ENCODE measurements around the gene CCBE1.

CCBE1 gene

DNA sequence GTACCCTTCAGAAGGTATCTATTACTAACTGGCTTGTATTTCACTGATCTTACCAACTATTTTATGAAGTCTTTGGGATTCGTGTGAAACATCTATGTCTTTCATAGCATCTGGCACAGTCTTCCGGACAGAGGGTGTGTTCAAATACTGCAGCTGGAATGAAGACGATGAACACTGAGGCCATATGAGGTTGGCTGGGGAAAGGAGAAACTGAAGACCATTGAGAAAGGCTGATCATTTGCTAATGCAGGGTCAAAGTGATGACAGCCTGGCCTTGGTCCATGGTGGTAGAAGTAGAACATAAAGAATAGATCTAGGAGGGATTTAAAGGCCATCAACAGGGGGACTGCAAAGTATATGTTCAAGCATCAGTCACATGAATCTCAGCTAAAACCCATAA is 132.7 kb downstream of the CCBE1 start:
- DNase-seq: no peak

DNA sequence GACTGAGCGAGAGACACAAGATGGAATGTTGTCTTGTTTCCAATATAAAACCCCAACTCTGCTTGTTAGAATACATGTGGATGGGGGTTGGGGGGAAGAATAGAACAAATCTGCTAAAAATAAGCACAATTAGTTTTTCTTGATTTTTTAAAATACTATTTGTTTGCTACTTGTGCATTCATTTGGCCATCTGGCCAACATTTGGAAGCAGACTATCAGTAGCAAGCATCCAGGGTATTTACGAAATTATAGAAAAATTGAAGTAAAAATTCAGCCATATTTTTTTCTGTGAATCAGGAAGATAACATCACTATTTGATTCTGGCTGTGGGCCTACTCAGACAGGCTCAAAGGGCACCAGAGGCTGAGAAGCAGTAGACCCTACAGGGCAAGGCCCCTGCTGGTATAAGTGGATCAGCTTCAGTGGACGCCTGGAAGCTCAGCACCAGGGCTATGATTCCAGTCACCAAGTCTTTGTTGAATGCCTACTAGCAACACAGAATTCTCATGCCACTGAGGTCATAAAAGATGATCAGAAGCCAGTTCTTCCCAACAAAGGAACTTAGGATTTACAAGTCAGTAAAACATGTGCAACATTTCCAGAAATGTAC is 133.9 kb downstream of the CCBE1 start:
- no peak for DNase-seq

DNA sequence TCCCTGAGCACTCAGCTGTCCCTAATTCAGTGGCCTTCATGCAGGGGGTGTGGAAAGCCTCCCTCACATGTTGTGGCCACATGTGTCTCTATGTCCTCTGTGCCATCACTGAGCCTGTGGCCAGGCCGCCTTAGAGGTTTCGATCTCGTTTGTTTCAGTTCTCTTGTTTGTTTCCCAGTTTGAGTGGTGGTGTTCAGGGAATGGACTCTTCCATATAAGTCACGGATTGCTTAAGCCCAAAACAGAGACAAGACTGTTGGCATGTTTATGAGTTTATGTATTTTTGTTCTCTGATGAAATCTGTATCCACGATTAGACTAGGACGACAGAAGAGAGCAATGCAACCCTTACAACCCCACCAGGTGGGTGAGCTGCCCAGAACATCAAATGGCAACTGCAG is 134.5 kb downstream of the CCBE1 start:
- no peak for DNase-seq

DNA sequence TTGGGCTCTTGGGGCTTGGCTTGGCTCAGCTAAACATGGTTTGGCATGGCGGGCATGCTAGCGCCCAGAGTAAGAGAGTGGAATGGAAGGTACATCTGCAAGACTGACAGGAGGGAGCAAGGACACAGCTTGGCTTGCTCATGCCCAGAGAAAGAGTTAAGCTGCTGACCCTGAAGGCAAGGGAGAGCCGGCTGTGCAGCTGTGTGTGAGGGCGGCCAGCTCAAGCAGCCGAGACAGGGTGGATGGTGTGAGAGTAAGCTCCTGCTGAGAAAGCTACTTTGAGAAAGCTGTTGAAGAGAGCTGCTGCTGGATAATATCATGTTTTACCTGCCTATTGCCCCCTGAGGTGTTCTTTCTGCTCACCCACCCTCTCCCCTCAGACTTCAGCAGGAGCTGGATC is 135.6 kb downstream of the CCBE1 start:
- no peak for DNase-seq

DNA sequence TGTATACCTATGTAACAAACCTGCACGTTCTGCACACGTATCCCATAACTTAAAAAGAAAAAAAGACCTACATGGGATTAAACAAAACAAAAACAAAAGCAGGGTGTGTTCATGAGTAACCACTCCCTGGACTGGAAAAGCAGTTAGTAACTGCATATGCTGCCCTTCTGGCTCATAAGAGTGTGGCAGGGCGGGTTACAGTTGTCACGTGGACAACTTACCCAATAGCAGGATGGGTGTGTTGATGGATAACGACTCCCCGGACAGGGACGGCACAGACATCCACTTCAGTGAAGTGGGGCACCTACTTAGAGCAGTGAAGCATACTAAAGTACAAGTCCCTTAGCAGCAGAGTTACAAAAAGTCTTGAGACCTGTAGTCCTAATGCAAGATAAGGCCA is 136.7 kb downstream of the CCBE1 start:
- DNase-seq: no peak

DNA sequence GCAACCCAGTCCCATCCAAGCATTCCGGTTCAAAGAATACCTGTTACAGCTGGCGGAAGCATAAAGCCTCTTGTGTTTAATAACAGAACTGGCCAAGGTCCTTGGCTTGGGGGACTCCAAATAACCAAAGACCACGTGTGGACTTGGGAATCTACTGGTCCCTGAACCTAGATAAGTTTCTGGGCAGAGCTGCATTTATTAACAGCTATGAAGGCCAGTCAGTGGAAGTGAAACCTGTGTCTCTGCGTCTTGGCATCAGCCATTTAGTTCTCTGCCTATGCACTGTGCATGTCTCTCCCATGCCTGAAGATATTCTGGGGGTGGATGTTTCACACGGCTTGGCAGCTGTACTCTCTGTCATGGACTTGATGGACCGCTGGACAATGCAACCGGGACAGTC is 137.7 kb downstream of the CCBE1 start:
- DNase-seq: no peak

DNA sequence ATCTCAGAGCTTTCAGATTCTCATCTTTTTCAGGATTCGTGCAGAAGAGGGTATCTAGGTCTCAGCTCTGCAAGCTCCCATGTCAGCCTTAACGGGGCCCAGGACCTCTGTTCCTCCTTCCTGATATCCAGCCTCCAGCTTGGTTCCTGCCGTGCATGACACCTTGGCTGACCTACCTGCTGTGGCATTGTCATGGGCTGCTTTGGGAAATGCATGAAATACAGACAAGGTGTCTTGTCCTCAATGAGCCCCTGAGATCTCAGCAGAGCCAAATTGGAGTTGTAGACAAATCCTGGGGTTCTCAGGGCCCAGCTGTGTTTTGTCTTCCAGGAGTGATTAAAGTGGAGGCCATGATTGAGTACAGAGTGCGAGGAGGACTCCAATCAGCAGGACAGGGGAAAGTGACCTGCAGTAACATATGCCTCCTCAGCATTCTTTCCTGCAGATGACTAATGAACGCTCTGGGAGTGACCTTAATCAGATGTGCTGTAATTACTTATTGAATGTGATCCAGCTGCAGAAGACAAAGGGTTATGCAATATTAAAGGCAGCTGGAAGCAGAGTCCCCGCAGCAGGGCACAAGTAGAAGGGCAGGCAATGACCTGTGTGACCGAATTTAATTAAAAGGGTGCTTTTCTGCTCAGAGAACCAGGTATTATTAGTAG is 141.1 kb downstream of the CCBE1 start:
- no peak for DNase-seq

DNA sequence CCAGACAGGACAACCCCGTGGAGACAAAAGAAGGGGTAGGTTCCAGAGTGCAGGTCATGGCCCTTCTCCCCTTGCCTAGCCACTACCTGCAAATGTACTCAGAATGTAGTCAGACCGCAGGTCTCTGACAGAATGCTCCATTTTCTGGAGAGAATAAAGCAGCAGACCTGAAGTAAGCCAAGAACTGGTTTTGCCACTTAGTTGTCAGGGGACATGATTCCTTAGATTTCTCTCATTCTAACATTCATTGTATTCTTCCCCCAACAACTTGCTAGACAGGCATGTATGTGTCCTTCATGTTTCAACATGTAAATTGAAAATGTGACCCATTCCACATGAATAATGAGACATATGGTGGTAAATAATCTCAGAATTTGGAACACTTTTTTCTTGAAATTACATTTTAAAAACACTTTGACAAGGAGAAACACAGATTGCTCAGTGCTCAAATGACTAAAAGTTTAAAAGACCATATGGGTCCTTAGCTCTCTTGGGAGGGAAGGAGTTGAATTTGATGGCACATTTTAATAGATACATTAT is 142.4 kb downstream of the CCBE1 start:
- DNase-seq: no peak

DNA sequence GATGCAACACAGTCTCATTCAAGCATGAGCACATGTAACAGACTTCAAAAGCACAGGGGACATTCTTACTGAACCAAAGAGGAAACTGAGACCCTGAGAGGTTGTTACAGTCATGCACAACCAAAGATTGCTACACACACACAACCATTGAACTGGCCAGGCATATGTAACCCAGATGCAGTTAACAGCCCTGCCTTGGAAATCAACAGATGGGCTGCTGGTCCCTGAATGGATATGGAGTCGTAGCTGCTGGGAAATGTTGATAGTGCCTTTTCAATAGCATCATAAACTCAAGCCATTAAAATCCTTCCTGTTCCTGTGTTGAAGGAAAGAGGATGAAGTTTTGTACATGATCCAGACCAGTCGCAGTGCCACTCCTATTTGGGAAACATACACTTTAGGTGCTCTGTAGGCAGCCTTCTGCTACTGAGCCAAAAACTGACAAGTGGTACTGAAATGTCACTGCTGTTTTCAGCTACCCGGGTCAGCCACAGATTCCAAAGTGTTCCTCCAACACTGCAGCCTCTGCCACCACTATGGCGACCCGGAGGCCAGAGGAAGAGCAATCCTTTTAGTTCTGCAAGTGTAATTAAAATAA is 143.9 kb downstream of the CCBE1 start:
- no peak for DNase-seq

DNA sequence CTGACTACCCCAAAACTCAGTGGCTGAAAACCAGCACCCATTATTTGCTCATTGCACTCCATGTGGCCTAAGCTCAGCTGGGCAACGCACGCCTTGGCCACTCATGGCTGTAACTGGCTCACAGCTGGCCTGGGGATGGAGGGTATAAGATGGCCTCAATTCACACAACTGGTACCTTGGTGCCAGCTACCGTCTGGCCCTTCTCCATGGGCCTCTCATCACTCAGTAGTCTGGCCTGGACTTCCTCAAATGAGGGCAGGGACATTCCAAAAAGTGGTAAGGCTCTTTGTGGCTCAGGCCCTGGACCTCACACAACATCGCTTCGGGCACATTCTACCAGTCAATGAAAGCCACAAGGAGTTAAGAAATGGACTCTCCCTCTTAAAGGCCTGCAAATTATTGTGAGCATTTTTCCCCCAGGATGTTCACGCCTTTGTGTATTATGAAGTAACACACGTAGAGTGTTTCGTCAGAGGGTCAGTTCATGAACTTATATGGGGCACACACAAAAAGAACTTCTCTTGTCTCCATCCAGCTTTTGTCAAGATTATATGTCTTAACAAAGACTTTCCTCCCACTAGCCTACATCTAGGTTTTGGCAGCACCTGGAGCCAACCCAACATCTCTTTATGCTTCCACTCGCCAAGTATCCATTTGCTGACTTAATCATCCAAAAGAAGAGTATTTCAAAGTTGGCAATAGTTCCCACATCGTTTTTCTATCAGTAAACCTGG is 145.2 kb downstream of the CCBE1 start:
- no peak for DNase-seq

DNA sequence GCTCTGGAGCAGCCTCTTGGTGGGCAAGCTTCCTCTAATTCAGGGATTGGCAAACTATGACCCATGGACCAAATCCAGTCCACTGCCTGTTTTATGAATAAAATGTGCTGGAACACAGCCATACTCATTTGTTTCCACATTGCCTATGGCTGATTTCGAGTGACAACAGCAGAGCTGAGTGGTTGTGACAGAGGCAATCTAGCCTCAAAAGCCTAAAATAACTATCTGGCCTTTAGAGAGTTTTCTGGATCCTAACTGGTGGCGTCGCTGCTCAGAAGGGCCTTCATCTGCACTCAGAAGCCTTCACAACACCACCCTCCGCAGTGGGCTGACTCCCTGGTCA is 147.1 kb downstream of the CCBE1 start:
- no peak for DNase-seq

DNA sequence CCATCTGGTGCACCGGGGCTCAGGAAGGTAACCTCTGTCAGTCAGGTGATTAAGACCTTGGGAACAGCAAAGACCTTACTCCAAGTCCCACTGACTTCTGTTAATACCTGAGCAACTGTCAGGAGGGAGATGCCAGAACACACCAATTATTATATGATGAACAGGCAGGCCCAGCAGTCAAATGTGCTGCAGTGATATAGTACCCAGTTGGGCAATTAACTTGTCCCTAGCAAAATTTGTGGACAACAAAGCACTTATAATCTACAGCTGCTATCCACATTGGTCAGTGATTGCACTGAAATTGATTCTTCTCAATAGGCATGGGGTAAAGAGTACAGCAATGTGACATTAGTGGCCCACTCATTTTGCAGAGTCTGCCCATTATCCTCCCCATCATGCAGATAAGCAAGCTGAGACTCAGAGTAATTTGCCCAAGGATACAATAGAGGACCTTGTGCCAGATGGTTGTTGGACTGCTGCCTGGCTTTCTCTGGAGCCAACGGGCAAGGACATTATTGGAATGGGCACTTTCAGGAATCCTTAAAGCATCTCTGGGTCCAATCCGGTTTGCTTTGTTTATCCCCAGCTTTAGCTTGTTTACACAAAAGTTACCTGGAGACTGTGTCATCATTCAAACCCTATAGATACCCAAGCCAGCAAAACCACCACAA is 147.6 kb downstream of the CCBE1 start:
- no peak for DNase-seq

DNA sequence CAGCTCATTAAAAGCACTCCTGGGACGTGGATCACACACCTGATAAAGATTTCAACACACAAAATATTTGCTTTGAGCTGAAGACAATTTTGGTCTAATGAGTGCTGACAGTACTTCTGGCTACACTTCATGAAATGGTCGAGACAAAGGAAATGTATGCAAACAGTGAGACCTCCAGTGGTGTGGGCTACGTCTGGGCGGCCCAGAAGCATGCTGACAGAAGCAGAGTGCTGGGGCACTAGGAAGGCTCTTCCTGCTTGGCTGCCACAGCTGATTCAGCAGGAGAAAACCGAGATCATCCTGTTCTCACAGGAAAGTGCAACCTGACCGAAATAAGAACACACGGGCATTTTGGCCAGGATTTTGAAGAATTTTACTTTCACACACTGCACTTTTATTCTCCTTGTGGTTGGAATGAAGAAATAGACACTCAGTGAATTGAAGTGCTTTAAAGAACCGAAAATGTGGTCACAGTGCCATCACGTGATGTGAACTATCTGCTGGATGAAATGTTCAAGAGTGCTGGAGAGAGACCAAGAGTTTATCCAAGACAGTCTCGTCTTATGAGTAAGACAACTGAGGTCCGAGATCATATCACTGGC is 149.5 kb downstream of the CCBE1 start:
- DNase-seq: no peak

DNA sequence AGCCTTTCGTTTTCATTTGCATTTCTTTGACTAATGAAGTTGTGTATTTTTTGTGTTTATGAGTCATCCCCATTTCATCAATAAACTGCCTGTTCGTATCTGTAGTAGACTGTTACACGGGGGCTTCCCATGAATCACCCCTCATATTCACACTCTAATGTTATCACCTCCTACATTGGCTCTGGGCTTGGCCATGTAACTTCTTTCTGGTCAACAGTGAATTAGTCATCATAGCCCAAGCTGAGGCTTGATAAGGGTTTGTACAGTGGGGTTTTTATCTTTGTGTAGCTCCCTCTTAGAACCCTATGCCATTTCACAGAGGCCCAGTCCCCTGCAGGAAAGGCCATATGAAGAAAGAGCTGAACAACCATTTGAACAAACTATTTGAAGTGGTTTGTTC is 151.0 kb downstream of the CCBE1 start:
- no peak for DNase-seq

DNA sequence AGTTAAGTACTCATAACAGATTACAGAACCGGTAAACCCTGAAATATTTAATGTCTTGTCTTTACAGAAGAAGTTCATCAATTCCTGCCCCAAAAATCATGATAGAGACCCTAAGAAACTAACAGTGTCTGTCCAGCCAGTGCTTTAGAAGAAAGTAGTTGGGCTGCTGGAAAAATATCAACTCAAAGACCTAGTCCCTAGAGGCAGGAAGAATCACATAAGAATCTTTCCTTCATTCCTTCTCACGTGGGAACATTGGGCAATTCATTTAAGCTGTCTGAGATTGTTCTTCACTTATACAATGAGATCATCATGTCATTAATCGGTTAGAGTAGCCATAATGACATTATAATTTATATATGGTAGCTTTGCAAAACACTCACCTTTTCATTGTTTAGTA is 156.4 kb downstream of the CCBE1 start:
- DNase-seq: no peak

DNA sequence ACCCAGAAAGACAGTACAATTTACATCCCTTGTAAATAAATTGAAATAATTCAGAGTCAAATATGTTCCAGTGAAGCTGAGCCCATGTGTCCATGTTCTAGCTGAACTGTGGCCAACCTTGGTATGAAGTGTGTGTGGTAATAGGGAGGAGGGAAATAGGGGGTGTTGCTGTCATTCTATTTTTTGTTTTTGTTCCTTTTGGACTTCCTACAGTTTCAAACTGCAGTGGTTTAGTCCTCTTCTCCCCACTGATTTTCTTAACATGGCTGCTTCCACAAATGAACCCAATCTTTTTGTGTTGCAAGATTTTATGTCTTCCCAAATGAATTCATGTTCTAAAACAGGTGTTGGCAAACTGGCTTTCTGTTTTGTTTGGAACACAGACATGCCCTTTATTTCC is 156.9 kb downstream of the CCBE1 start:
- no peak for DNase-seq

DNA sequence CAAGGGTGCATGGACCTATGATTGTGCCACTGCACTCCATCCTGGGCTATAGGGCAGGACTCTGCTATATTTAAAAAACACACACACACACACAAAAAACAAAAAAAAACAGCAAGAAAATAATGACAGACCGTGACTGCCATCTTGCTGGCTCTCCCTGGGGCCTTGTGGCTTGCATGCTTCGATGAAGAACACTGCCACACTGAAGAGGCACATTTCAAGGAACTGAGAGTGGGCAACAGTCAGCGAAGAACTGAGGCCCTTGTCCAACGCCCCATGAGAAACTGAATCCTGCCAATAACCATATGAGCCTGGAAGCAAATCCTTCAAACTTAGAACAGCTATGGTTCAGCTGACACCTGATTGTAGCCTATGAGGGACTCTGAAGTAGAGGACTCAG is 158.1 kb downstream of the CCBE1 start:
- no peak for DNase-seq

DNA sequence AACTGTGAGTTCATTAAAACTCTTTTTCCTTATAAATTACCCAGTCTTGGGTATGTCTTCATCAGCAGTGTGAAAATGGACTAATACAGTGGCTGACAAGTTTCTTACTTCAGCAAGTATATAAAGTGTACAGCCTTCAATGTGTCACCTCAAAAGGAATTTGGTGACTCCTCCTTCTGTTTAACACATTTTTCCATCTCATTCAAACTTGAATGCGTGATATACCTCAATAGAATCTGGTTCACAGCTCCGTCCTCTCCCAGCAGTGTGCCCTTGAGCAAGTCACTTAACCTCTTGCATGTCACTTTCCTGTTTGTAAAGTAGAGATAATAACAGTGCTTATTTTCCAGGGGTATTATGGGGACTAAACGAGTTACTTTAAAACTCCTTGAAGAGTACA is 159.6 kb downstream of the CCBE1 start:
- no peak for DNase-seq

DNA sequence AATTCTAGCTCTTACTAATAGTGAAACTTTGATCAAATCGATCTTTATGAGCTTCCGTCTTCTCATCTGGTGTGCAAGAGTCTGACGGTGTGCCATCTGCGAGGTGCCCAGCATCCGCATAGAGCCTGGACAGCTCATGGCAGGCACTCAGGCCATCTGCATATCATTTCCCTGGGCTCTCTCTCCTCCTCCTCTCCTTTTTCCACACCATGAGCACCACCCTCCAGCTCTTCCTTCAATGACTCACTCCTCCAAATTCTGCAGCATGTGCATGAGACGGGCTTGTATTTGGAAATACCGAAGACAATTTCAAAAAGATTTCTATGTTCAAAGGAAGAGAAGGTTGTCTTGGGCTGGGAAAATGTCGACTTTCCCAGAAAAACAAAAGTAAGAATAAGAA is 161.1 kb downstream of the CCBE1 start:
- DNase-seq: no peak

DNA sequence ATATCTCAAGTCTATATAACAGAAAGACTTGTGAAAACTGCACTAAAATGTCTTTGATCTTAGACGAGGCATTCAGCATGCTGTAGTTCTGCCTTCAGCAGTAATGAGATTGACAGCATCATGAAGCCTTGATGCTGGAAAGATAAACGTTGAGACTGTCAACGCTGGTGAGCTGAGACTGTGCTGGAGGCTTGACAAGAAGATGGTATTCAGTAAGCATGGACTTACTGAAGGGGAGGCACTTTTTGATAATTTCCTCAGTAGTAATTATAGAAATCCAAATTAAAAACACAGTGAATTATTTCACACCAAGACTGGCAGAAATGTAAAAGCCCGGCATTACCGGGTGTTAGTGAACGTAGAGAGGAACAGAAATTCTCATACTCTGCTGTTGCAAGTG is 162.2 kb downstream of the CCBE1 start:
- DNase-seq: no peak

DNA sequence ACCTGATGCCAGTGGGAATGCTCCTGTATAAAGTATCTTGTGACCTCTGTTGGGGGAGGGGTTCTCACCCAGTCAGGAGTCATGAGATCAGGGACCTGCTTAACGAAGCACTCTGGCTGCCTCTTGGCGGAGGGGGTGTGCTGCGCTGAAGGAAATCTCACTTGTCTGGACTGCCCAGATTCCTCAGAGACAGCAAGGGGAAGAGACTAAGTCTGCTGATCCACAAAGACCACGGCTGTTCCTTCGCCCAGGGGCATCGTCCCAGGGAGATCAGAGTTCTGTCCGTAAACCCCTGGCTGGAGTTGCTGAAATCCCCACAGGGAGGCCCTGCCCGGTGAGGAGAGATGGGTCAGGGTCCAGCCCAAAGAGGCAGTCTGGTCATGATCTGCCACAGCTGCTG is 168.4 kb downstream of the CCBE1 start:
- DNase-seq: no peak

DNA sequence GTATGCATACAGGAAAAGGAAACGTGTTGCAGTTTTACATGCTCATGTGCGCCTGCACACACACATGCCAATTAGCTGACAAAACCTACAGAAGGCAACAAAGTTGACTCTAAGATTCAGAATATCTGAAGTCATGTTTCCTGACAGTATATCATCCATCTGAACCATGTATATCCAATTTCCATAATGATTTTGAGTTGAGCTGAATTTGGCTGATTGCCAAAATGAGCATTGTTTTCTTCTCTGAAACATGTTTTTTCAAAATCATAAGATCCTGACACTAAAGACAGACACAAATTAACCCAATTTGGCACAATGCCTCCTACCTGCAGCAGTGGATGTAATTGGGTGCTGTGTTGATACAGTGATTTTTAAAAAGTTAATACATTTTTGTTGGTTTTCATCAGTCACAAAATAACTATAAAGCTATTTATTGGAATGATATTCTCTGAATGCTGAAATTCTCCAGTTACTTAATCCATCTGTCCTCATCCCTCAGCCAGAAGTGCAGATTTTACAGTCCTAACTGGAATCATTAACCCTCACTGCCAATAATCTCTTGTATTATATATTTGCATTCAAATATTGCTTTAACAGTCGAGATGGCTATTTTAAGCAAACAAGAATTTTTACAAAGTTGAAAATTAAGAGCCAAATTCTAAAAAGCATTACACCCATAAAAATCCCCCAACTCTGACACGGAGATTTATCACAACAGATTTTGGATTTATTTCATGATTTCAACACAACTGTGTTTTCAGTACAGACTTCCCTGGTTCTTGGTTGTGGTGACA is 176.5 kb downstream of the CCBE1 start:
- no peak for DNase-seq

Measured in 8988T (cell line).